K562 (cell line): ENCODE measurements around the gene VWDE.

Experiments used
- BACH1 ChIP-seq: fragments of 200-800 bp; sonication (Bioruptor generic); IDR thresholded peaks from 2 replicates; pipeline ENCODE4 v1.6.1; 2016; ENCODE audit warnings: missing genetic modification characterization, missing compliant biosample characterization
- IRF2 ChIP-seq: sonication (generic); formaldehyde crosslinking; IDR thresholded peaks from 2 replicates; pipeline ENCODE4 v1.8.1; 2022; ENCODE audit warnings: mild to moderate bottlenecking, missing genetic modification reagents
- NFRKB ChIP-seq: fragments of 450-650 bp; IDR thresholded peaks from 2 replicates; pipeline ENCODE4 v1.6.1; 2016; ENCODE audit warnings: low read depth
- NFYB ChIP-seq: IDR thresholded peaks from 2 replicates; pipeline ENCODE4 v1.6.1; 2011; ENCODE audit warnings: mild to moderate bottlenecking, moderate library complexity; ENCODE audit not compliant: insufficient read length; ENCODE audit errors: extremely low read depth
- POLR2A ChIP-seq: fragments of 450-650 bp; conservative IDR thresholded peaks from 2 replicates; pipeline ENCODE4 v1.6.1; 2016
- POLR3A ChIP-seq: IDR thresholded peaks from 2 replicates; pipeline ENCODE4 v1.6.1; 2011; ENCODE audit warnings: borderline replicate concordance, mild to moderate bottlenecking, moderate library complexity; ENCODE audit not compliant: insufficient read length, insufficient read depth; ENCODE audit errors: extremely low read depth
- TAF1 ChIP-seq: IDR thresholded peaks from 2 replicates; pipeline ENCODE4 v1.6.1; 2011; ENCODE audit warnings: mild to moderate bottlenecking, low read length, moderate library complexity; ENCODE audit not compliant: insufficient read depth, control insufficient read depth, severe bottlenecking; ENCODE audit errors: extremely low read depth
- THRAP3 ChIP-seq: fragments of 450-650 bp; IDR thresholded peaks from 2 replicates; pipeline ENCODE4 v1.6.1; 2016; ENCODE audit warnings: mild to moderate bottlenecking, inconsistent platforms, borderline replicate concordance
- YY1 ChIP-seq, 3 experiments: IDR thresholded peaks; 2 replicates each; pipeline ENCODE4 v1.6.1; 2011; ENCODE audit warnings: low read length in 2 of 3, mild to moderate bottlenecking in 2 of 3, moderate library complexity in 2 of 3, borderline replicate concordance in 1 of 3, control low read depth in 1 of 3, low read depth in 1 of 3; ENCODE audit not compliant: insufficient read depth in 3 of 3, insufficient replicate concordance in 2 of 3, control insufficient read depth in 1 of 3, insufficient read length in 1 of 3; ENCODE audit errors: extremely low read depth in 1 of 3
- TF ChIP-seq, protein P1 (sequence below), 3 experiments: IDR thresholded peaks in 2 of 3; conservative IDR thresholded peaks in 1 of 3; 2 replicates each; pipeline ENCODE4 v1.5.1; 2011 to 2012; ENCODE audit warnings: low read length in 3 of 3, mild to moderate bottlenecking in 3 of 3, control low read depth in 2 of 3, improper control_type of control experiment in 1 of 3, inconsistent platforms in 1 of 3, low read depth in 1 of 3, mixed read lengths in 1 of 3, moderate library complexity in 1 of 3; ENCODE audit not compliant: insufficient read depth in 2 of 3
- TF ChIP-seq, protein P2 (sequence below): sonication (generic); formaldehyde crosslinking; IDR thresholded peaks from 2 replicates; pipeline ENCODE4 v1.8.0; 2022; ENCODE audit warnings: missing genetic modification reagents, mild to moderate bottlenecking, borderline replicate concordance

GRCh38 chr7:12418452-12418851, 14.8 kb upstream of the VWDE start:
- TF ChIP-seq, protein P1, sequence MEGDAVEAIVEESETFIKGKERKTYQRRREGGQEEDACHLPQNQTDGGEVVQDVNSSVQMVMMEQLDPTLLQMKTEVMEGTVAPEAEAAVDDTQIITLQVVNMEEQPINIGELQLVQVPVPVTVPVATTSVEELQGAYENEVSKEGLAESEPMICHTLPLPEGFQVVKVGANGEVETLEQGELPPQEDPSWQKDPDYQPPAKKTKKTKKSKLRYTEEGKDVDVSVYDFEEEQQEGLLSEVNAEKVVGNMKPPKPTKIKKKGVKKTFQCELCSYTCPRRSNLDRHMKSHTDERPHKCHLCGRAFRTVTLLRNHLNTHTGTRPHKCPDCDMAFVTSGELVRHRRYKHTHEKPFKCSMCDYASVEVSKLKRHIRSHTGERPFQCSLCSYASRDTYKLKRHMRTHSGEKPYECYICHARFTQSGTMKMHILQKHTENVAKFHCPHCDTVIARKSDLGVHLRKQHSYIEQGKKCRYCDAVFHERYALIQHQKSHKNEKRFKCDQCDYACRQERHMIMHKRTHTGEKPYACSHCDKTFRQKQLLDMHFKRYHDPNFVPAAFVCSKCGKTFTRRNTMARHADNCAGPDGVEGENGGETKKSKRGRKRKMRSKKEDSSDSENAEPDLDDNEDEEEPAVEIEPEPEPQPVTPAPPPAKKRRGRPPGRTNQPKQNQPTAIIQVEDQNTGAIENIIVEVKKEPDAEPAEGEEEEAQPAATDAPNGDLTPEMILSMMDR (IDR thresholded peaks at IDR 0.05 in 2 of 3, conservative IDR thresholded peaks at IDR 0.05 in 1 of 3; ENCODE audit: insufficient read depth in 2 of 3, low read depth in 1 of 3, low read length in 3 of 3), result no peak
- TF ChIP-seq BACH1 (tag), result no peak
- no peak for TF ChIP-seq THRAP3
- no peak for TF ChIP-seq TAF1
- TF ChIP-seq POLR3A, result no peak
- no peak for TF ChIP-seq POLR2A
- no peak for TF ChIP-seq NFRKB
- no peak for TF ChIP-seq IRF2 (CRISPR knock-in tag)
- no peak for TF ChIP-seq NFYB
- TF ChIP-seq, protein P2, sequence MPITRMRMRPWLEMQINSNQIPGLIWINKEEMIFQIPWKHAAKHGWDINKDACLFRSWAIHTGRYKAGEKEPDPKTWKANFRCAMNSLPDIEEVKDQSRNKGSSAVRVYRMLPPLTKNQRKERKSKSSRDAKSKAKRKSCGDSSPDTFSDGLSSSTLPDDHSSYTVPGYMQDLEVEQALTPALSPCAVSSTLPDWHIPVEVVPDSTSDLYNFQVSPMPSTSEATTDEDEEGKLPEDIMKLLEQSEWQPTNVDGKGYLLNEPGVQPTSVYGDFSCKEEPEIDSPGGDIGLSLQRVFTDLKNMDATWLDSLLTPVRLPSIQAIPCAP, result no peak
- TF ChIP-seq YY1 (IDR thresholded peaks at IDR 0.05; ENCODE audit: borderline replicate concordance in 1 of 3, control insufficient read depth in 1 of 3, extremely low read depth in 1 of 3, insufficient read depth in 3 of 3, insufficient read length in 1 of 3, insufficient replicate concordance in 2 of 3, low read depth in 1 of 3, low read length in 2 of 3), result no peak
